HepG2 (cell line): Measurements from ENCODE around the gene ERVMER34-1. TPM values are rescaled to one million over a fixed set of nuclear protein-coding genes. Genes with fewer than 3 reads are reported as not detected.
A peak's percentile ranks its signal among the peaks of the same experiment; 100 is the strongest.

ENCODE experiments used
- MTA1 ChIP-seq: sonication (generic); formaldehyde crosslinking; IDR thresholded peaks from 2 replicates; pipeline ENCODE4 v1.4.0; 2020; ENCODE audit warnings: missing genetic modification reagents, mild to moderate bottlenecking, borderline replicate concordance
- NBN ChIP-seq: fragments of 450-650 bp; conservative IDR thresholded peaks from 2 replicates; pipeline ENCODE4 v1.6.1; 2017
- NR1H2 ChIP-seq: sonication (generic); formaldehyde crosslinking; IDR thresholded peaks from 2 replicates; pipeline ENCODE4 v1.8.1; 2022; ENCODE audit warnings: low read depth, missing genetic modification reagents, borderline replicate concordance
- PRDM15 ChIP-seq: sonication (generic); formaldehyde crosslinking; IDR thresholded peaks from 2 replicates; pipeline ENCODE4 v1.4.0; 2020; ENCODE audit warnings: missing genetic modification reagents
- SMYD3 ChIP-seq: sonication (generic); formaldehyde crosslinking; IDR thresholded peaks from 2 replicates; pipeline ENCODE4 v1.8.1; 2023; ENCODE audit warnings: mild to moderate bottlenecking, missing genetic modification reagents
- ZBTB49 ChIP-seq: sonication (generic); formaldehyde crosslinking; IDR thresholded peaks from 2 replicates; pipeline ENCODE4 v1.4.0; 2020; ENCODE audit warnings: missing genetic modification reagents, borderline replicate concordance
- ZNF142 ChIP-seq: sonication (generic); formaldehyde crosslinking; IDR thresholded peaks from 2 replicates; pipeline ENCODE4 v1.4.0; 2020; ENCODE audit warnings: missing genetic modification reagents
- ZNF800 ChIP-seq: sonication (generic); formaldehyde crosslinking; IDR thresholded peaks from 2 replicates; pipeline ENCODE4 v1.4.0; 2020; ENCODE audit warnings: missing genetic modification reagents
- polyA plus RNA-seq, 8 experiments: library from polyadenylated mRNA; depleted of rRNA in 3 of 8; stranded (reverse) in 7 of 8; unstranded in 1 of 8; fragments of >200 nt; fragmentation: Illumina TruSeq in 4 of 8; extraction: Trizol in 4 of 8; gene quantifications; 2 replicates each; pipeline versions ENCODE4 v1.2.1 to v1.2.3, GENCODE V29; 2011 to 2016; ENCODE audit warnings: low read depth in 4 of 8, missing spikeins in 1 of 8, mixed read lengths in 1 of 8; ENCODE audit not compliant: insufficient read depth in 1 of 8
- total RNA-seq, 5 experiments: library from RNA; depleted of rRNA; stranded (reverse); fragments of >200 nt; fragmentation: Illumina TruSeq; extraction: Trizol; gene quantifications; 2 replicates each; pipeline ENCODE4 v1.2.3, GENCODE V29; 2016; ENCODE audit warnings: low read depth in 1 of 5

ERVMER34-1 gene
- total and polyA plus RNA-seq, 2 of the 13 experiments (the other 11 are each of a cell fraction or from before 2014, with no cell fraction given), result 0.04 to 0.35 TPM

DNA sequence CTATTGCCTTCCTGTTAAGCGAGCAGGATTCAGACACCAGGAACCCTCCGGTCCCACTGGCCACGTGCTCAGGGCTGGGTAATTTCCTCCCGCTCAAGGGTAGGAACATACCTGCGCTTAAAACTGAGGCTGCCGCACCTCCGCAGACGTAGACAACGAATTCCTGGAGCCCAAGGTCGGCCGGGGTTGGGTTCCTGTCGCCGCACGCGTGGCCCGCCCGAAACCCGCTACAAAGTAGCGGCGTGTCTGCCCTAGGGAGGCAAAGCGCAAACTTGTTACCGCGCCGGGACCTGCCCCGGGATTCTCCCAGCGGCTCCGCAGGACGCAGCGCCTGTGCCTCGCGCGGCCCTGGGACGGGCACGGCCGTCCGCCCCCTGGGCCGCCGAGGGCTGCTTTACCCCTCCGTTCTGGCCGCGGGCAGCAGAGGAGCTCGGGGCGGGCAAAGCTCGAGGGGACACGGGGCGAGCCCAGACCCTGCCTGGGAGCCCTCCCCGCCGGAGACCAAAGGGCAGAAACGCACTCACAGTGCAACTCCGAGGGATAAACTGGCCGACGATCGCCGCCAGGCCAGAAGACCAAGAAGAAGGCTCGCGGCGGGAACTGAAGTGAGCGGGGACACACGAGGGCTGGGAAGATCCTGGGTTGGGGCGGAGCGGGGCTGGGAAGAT, at the start of gene ERVMER34-1 (continued):
- TF ChIP-seq ZBTB49 (CRISPR knock-in tag) (no peak), NBN (no peak), ZNF142 (peak; percentile 93), ZNF800 (CRISPR knock-in tag) (peak; percentile 89), NR1H2 (CRISPR knock-in tag) (no peak), SMYD3 (CRISPR knock-in tag) (no peak), MTA1 (CRISPR knock-in tag) (0 out of 2 replicates have a peak, but pooled peaks have one; percentile 23), PRDM15 (CRISPR knock-in tag) (no peak)
